HG03108 (cell line): ENCODE measurements around the gene KLK10.
"Not testable (repeated sequence)": the region's sequence is repeated elsewhere in the genome, so short reads cannot be mapped to it uniquely, and the experiment has no call there.

ENCODE experiments used
- ATAC-seq: cut with Tn5 transposase; IDR thresholded peaks from one replicate; pipeline ENCODE4 v1.9.1; 2021; ENCODE audit warnings: moderate library complexity; ENCODE audit not compliant: unreplicated experiment

KLK10 gene

DNA sequence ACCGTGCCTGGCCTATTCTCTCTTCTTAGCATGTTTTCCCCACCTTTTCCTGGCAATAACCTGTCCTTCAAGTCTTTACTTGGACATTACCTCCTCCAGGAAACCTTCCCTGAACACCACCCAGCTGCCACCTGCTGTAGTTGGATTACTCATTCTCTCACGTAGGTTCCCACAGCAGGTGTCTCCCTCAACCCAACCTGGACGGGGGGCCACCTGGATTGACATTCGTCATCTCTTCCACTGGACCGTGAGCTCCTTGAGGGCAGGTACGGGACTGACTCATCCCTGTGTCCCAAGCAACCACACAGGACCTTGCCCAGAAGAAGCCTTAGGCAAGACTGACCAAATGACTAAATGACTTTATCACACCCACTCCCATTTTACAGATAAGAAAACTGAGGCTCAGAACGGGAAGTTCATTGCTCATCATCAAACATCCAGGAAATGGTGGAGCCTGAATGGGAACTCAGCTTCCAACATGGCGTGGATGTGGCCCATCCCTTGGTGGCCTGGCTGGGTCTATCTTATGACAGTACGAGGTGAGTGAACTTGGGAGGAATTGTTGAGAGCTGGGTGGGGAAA lies 46.6 kb downstream of the KLK10 start:
- ATAC-seq, result no peak

DNA sequence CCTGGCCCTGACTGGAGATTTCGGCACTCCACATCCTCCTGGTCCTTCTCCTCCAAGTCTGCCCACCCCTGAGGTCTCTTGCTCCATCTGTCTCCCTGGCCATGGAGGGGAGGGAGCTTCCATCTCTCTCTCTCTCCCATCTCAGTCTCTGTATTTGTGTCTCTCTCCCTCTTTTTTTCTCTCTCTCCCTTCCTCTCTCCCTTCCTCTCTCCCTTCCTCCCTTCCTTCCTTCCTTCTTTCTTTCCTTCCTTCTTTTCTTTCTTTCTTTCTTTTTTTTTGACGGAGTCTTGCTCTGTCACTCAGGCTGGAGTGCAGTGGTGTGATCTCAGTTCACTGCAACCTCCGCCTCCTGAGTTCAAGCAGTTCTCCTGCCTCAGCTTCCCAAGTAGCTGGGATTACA lies 49.7 kb downstream of the KLK10 start:
- not testable (repeated sequence) for ATAC-seq

DNA sequence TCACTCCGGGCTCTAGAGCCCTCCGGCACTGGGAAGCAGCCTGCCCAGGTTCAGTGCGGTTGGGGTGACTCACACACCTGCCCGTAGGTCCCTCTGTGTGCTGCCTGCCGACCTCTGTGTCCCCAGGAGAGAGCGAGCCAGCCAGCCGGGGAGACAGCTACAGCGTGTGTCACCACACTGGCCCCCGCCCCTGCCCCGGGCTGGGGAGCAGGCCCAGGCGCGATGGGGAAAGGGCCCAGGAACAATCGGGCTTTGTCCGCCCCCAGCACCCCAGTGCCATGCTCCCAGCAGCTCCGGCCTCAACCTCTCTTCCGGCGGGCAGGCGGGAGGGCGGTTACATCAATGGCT lies 50.1 kb downstream of the KLK10 start, which contains the start of gene KLK6:
KLK6 (minus strand) TSS at position 179 of the 348 bp plus-strand sequence. CDS start 1,487 bp downstream, outside the sequence.
- ATAC-seq, result no peak

DNA sequence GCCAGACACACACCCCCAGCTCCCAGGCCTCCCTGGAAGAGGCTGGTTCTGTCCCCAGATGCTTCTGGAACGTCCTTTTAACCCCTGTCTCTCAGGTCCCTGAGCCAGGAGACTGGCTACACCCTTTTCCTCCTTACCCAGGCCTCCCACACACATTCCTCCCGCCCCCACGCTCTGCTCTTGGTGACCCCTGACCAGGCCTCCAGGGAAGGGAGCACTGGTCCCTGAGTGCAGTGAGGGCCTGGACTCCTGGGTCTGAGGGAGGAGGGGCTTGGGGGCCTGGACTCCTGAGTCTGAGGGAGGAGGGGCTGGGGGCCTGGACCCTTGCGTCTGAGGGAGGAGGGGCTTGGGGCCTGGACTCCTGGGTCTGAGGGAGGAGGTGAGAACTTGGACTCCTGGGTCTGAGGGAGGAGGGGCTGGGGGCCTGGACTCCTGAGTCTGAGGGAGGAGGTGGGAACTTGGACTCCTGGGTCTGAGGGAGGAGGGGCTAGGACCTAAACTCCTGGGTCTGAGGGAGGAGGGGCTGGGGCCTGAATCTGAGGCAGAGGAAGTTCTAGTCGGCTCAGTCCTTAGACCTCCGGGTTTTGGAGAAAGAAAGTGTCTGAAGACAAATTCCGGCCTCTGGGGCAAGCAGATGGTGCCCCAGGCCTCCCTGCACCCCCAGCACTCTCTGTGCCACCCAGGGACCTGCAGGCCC lies 50.6 kb downstream of the KLK10 start:
- ATAC-seq, result no peak

DNA sequence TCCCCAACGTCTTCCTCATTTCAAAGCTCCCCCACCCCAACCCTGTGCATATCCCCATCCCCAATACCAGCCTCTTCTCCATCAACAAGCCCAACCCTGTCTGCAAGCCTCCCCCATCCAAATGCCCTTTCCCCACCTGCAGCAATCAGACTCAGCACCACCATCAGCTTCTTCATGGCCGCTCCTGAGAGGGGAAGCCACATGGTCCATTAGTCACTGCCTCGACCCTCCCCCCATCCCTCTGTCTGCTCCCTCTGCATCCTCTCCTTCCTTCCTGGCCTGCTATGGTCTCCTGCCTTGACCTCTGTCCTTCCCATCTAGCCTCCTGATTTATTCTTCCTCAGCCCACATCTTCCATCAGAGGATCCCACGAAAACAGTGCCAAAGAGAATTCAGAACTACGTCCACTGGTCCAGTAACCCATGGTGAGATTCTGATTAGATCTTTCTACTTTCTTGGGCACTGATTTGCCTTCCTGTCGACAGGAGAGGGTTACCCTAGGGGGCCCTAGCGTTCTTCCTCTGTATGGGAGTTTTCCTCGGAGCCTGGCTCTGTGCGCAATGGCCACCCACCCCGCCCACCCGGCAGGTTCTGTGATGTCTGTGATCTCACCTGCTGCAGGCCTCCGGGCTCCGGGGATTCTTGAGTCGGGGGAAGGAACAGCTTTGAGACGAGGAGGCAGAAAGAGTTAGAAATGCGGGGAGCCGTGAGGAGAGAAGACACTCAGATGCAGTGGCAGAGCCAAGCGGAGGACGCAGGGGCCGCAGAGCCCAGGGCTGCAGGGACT lies 51.4 kb downstream of the KLK10 start:
- no peak for ATAC-seq

DNA sequence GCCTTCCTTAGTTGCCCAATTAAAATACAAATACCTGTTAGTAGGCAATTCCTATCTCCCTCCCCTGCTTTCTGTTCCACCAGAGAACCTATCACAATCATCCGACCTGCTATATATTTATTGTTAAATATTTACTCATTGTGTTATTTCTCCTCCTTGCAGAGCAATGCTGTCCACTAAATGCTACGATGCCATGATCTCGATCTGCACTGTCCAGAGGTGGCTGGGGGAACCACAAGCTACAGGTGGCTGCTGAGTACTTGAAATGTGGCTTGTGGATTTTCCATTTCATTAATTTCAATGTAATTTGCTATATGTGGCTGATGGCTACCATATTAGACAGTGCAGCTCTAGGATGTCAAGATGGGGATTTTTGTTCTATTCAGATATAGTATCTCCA lies 55.2 kb downstream of the KLK10 start:
- no peak for ATAC-seq

DNA sequence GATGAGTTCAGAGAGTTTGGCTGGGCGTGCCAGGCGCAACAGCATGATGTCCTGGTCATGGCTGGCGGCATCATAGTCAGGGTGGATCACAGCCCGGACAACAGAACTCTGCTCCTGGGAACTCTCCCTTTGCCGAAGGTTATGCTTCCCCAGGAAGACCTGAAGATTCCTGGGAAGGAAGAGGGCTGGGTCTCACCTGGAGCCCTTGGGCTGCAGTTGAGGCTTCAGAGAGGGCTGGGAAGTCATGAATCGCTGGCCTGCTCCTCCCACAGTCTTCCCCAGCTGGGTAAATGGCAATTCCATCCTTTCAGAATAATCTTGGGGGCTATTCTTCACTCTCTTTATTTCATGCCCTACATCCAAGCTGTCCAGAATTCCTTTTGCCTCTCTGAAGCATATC lies 56.1 kb downstream of the KLK10 start:
- ATAC-seq, result no peak
